Lower lobe of right lung (tissue), 2 donors: ENCODE results near the gene NRBF2. TPM values are rescaled to one million over a fixed set of nuclear protein-coding genes. Genes with fewer than 3 reads are reported as not detected.
"Not testable (repeated sequence)": the region's sequence is repeated elsewhere in the genome, so short reads cannot be mapped to it uniquely, and the experiment has no call there.

Source experiments
- ATAC-seq, 2 donors: fragments of 200-7000 bp; cut with Tn5 transposase; one replicate each; pipeline ENCODE4 v1.9.1; 2020 to 2022; ENCODE audit warnings: mild to moderate bottlenecking in 2 of 2, moderate library complexity in 2 of 2
- DNase-seq: peaks from one replicate; pipeline ENCODE4 v3.0.0-alpha.2; 2020
- H3K27ac ChIP-seq: fragments of 200-600 bp; one replicate; pipeline ENCODE4 v1.8.0; 2022
- H3K27me3 ChIP-seq: fragments of 200-600 bp; one replicate; pipeline ENCODE4 v1.8.0; 2022; ENCODE audit warnings: low read depth
- H3K36me3 ChIP-seq: fragments of 200-600 bp; one replicate; pipeline ENCODE4 v1.8.0; 2022; ENCODE audit warnings: mild to moderate bottlenecking
- H3K4me1 ChIP-seq: fragments of 200-600 bp; one replicate; pipeline ENCODE4 v1.8.0; 2022
- H3K4me3 ChIP-seq: fragments of 200-600 bp; one replicate; pipeline ENCODE4 v1.8.0; 2022; ENCODE audit warnings: mild to moderate bottlenecking
- H3K9me3 ChIP-seq: fragments of 200-600 bp; one replicate; pipeline ENCODE4 v1.8.0; 2022
- intact Hi-C: fragments of 100-400 bp; cut with DNase I; formaldehyde crosslinking; loops from one replicate; pipeline ENCODE4 v1.11.0; 2022
- total RNA-seq: library from RNA; stranded (reverse); fragmentation: NEBNext Ultra II Directional; extraction: Animal tissue kit (Norgen Biotek cat#: 25700); gene quantifications from one replicate; pipeline ENCODE4 v1.2.1, GENCODE V29; 2021
- TF ChIP-seq, protein P1 (sequence below): fragments of 200-600 bp; IDR thresholded peaks from one replicate; pipeline ENCODE4 v1.8.0; 2022; ENCODE audit warnings: antibody characterized with exemption, mild to moderate bottlenecking
- donor health status: DM: no; HTN: yes; CAD: no; lungs with severe emphysema.

The NRBF2 gene
- total RNA-seq, 1 donor from 2014 or later: 24.3 TPM

GRCh38 chr10:63094405-63094804 is 38.7 kb upstream of the NRBF2 start:
- ATAC-seq (peak; percentile 75 to 89), DNase-seq (no peak)
- Histone ChIP-seq H3K27ac (no peak overlapping the region), H3K4me1 (no peaks in the 10 kb centered on the region), H3K9me3 (no peaks in the 10 kb centered on the region), H3K4me3 (no peak overlapping the region), H3K36me3 (no peaks in the 10 kb centered on the region), H3K27me3 (no peaks in the 10 kb centered on the region)
- intact Hi-C loops: no loop called here
- TF ChIP-seq, protein P1, sequence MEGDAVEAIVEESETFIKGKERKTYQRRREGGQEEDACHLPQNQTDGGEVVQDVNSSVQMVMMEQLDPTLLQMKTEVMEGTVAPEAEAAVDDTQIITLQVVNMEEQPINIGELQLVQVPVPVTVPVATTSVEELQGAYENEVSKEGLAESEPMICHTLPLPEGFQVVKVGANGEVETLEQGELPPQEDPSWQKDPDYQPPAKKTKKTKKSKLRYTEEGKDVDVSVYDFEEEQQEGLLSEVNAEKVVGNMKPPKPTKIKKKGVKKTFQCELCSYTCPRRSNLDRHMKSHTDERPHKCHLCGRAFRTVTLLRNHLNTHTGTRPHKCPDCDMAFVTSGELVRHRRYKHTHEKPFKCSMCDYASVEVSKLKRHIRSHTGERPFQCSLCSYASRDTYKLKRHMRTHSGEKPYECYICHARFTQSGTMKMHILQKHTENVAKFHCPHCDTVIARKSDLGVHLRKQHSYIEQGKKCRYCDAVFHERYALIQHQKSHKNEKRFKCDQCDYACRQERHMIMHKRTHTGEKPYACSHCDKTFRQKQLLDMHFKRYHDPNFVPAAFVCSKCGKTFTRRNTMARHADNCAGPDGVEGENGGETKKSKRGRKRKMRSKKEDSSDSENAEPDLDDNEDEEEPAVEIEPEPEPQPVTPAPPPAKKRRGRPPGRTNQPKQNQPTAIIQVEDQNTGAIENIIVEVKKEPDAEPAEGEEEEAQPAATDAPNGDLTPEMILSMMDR: no peak

DNA sequence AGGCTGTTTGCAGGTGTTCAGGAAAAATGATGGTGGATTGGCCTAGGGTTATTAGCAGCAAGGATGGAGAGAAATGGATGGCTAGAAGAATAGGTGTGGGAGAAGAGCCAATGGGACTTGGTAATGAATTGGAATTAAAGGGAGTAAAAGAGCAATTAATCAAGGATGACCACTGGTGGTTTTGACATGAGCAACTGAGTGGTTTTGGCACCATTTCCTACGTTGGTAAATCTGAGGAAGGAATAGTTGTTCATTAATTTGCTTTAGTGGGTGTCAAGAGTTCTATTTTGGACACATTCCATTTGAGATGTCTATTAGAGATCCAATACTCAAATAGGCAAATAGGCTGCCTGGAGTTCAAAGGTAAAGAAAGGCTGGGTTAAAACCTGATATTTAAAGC is 38.2 kb upstream of the NRBF2 start:
- DNase-seq (no peak), ATAC-seq (no peak)
- H3K4me3 ChIP-seq: no peak overlapping the region
- no peaks in the 10 kb centered on the region for H3K36me3 ChIP-seq
- TF ChIP-seq, protein P1: no peak
- intact Hi-C loops: no loop called here
- H3K27ac ChIP-seq: no peak overlapping the region
- H3K4me1 ChIP-seq: no peaks in the 10 kb centered on the region
- no peaks in the 10 kb centered on the region for H3K27me3 ChIP-seq
- H3K9me3 ChIP-seq: no peaks in the 10 kb centered on the region

DNA sequence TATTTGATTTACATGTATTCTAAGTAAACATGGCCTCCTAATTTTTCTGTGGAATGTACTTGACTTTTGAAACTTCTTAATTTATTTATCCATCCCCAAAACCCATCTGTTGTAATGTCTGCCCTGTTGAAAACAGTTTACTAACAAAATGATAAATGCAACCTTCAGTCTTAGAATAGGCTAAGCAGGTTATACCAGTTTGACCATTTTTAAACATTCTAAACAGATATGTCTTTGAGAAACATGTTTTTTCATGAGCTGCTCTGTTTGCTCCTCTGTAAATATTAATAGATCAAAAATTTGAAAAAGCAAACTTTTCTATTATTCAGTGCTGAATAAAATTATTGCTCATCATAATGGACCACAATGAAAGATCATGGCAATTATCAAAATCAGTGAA is 33.4 kb upstream of the NRBF2 start:
- intact Hi-C loops: no loop called here
- H3K4me1 ChIP-seq: no peaks in the 10 kb centered on the region
- TF ChIP-seq, protein P1: no peak

GRCh38 chr10:63101091-63101490 is 32.0 kb upstream of the NRBF2 start:
- DNase-seq, H3K4me1 ChIP-seq, H3K27me3 ChIP-seq, ATAC-seq, H3K27ac ChIP-seq, intact Hi-C loops, H3K4me3 ChIP-seq, H3K9me3 ChIP-seq, H3K36me3 ChIP-seq: not testable (repeated sequence)

More for the DNA sequence above, 33.4 kb upstream of the NRBF2 start:
- Histone ChIP-seq H3K27me3 (peaks cover 3% of the 10 kb centered on the region), H3K27ac (no peak overlapping the region), H3K9me3 (no peaks in the 10 kb centered on the region), H3K36me3 (no peaks in the 10 kb centered on the region), H3K4me3 (no peak overlapping the region)
- ATAC-seq (no peak), DNase-seq (no peak)

DNA sequence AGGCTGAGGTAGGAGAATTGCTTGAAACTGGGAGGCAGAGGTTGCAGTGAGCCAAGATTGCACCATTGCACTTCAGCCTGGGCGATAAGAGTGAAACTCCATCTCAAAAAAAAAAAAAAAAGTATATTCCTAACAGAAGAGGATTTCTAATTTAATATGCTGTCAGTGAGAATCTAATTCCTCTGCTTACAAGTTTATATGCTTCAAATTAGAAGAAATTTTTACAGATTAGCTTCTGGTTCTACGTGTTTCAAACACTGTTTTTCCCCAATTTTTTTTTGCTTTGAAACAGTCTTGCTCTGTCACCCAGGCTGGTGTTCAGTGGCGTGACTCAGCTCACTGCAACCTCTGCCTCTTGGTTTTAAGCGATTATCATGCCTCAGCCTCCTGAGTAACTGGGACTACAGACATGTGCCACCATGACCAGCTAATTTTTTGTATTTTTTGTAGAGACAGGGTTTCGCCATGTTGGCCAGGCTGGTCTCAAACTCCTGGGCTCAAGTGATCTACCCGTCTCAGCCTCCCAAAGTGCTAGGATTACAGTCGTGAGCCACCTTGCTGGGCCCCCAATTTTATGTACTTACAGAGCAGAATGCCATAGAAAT is 30.7 kb upstream of the NRBF2 start:
- H3K4me1 ChIP-seq, ATAC-seq, DNase-seq, H3K9me3 ChIP-seq, H3K27ac ChIP-seq, intact Hi-C loops, H3K4me3 ChIP-seq, H3K27me3 ChIP-seq, H3K36me3 ChIP-seq: not testable (repeated sequence)

- ATAC-seq, DNase-seq, H3K27me3 ChIP-seq, H3K4me1 ChIP-seq, H3K4me3 ChIP-seq, intact Hi-C loops, H3K36me3 ChIP-seq, H3K9me3 ChIP-seq, H3K27ac ChIP-seq: not testable (repeated sequence)
These were observed 29.9 kb upstream of the NRBF2 start for GRCh38 chr10:63103178-63103577.

GRCh38 chr10:63103971-63104409 is 29.1 kb upstream of the NRBF2 start:
- H3K27ac ChIP-seq: no peak overlapping the region
- H3K9me3 ChIP-seq: no peaks in the 10 kb centered on the region
- no peak for DNase-seq
- intact Hi-C loops: no loop called here
- H3K27me3 ChIP-seq: peaks cover 3% of the 10 kb centered on the region
- ATAC-seq: no peak
- TF ChIP-seq, protein P1: no peak
- no peak overlapping the region for H3K4me3 ChIP-seq
- H3K36me3 ChIP-seq: no peaks in the 10 kb centered on the region
- no peaks in the 10 kb centered on the region for H3K4me1 ChIP-seq
